HG03432 (cell line): ENCODE results near the gene GABRR3.

Experiments used
- ATAC-seq: cut with Tn5 transposase; IDR thresholded peaks from one replicate; pipeline ENCODE4 v1.9.1; 2021; ENCODE audit warnings: mild to moderate bottlenecking, moderate library complexity; ENCODE audit not compliant: unreplicated experiment

Gene GABRR3

DNA sequence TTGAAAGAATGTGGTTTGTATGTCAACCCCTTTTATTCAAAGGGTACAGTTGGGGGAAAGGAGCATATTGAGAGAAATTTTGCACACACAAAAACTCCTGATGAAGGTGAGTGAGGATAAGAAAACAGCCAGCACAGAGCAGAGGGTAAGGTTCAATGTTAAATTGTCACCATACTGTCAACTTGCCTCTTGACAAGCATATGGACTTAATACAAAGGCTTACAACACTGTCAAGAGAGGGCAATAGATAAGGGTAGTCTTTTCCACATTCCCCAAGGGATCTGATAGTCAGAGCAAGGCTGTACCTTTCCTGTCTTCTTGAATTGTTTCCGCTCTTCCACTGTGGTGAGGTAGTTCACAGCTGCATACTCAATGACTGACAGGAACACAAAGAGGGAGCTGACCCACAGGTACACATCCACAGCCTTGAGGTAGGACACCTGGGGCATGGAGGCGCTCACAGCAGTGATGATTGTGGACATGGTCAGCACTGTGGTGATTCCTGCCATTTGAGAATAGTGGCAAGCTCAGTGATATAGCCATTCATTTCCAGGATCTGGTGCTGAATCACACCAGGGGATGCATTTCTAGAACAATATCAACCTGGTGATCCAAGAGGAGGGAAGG, 42.5 kb downstream of the GABRR3 start:
- ATAC-seq = no peak

GRCh38 chr3:97991293-97991682, 43.8 kb downstream of the GABRR3 start:
- ATAC-seq = no peak

DNA sequence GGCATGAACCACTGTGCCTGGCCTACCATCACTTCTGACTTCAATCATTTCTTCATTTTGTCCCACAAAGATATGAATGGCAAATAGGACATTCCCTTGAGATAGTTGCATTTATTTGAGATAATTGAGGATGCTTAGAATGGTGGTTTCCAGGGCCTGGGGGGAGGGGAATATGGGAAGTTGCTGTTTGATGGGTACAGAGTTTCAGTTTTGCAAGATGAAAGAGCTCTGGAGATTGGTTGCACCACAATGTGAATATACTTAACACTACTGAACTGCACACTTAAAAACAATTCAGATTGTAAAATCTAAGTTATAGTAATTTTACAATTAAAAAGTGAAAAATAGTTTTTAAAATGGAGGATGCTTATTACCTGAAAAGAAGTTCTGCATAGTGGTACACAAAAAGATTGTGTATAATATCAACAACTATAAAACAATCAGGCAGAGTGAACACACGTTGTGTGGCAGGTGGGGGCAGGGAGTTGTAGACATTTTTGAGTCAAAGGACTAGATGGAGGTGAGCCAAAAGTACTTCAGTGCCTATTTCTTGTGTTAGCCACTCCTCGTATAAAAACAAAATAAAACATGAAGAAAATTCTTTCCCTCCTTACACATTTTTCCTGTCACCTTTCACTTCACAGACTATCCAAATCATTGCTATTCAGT, 44.4 kb downstream of the GABRR3 start:
- ATAC-seq = no peak

- no peak for ATAC-seq
These were observed 46.1 kb downstream of the GABRR3 start for GRCh38 chr3:97988784-97989568.

GRCh38 chr3:97987306-97987705, 47.8 kb downstream of the GABRR3 start:
- ATAC-seq = no peak

- ATAC-seq = no peak
These were observed 51.1 kb downstream of the GABRR3 start for GRCh38 chr3:97983933-97984491.

DNA sequence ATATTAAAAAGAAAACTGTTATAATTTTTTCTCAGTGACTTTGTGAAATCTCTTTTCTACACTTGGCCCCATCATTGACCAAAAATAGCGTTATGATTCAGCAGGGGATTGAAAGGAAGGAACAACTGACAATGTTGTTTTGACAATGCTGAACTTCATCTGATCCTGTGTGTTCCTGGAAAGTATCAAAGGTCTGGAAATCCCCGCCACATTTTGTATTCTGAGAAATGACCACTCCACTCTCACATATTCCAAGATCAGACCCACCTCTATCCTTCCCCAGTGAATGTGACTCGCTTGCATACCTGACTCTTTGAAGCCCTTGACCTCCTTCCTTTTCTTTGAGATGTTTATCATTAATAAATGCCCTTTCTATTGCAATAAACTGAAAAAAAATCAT, 53.2 kb downstream of the GABRR3 start:
- no peak for ATAC-seq

- ATAC-seq = no peak
These were observed 55.5 kb downstream of the GABRR3 start for GRCh38 chr3:97979610-97980009.

DNA sequence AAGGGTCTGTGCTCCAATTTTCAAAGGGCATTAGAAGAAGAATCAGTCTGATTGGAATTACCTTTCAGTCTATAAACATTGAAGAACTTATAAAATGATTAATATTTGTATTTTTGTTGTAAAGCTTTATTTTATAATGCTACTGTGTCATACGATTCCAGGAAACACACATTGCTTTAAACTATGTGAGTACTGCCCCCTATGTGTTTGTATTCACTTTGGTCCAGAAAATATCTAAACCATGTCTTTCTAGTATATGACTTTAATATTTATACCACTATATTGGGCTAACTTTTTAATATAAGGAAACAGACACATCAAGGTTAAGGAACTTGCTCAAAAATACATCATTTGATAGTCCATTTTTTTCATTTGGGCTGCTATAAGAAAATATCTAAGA, 59.6 kb downstream of the GABRR3 start:
- no peak for ATAC-seq

GRCh38 chr3:97974996-97975395, 60.1 kb downstream of the GABRR3 start:
- no peak for ATAC-seq

DNA sequence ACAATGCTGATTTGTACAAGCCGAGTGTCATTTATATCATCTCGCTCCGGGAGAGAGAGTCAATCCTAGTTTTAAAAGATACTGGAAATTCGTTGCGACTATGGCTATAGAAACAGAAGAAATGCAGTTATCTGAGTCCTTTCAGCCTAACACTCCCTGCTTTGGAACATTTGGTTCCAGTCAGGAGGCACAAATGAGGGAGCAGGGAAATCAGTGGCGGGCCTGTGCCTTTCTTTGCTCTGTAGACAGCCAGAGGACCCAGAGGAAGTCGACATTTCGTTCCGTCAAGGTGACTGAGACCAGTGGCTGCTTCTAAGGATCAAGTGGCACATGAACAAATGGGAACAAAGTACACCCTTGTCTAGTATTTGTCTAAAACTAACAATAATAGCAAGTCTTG, 62.1 kb downstream of the GABRR3 start:
- ATAC-seq = no peak

DNA sequence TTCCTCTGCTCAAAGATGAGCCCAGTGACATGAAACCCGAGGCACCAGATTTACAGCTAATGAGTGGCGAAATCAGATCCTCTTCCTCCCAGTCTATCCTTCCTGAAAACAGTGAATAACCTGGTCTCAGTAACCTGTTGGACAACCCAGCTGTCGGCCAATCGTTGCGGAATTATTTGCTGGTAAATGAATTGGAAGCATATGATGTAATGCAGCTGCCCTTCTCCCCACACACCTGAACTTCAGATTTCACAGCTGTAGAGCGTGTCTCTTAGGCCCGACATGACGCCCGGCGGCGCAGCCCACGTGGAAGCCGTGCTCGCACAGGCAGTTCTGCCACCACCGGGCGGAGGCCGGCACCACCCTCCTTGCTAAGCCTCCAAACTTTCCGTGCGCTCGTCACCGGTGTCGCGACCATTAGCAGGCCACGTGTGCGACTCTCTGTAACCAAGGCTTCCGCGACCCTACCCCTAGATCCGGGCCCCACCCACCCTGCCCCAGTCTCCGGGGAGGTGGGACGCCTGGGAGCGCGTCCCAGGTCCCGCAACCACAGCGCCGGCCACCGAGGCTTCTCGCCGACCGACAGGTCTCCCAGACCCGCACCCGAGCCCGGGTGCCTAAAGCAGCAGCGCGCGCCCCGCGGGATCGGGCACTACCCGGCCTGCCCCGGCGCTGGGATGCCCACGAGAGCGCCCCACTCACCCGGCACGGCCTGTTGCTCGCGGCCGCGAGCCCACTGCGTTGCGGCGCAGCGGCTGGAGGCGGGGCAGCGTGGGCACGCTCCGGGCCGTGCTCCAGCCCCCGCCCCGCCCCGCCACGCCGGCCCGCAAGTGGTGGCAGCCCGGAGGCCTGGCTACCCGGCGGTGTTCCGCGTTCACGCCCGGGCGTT, 63.2 kb downstream of the GABRR3 start, which contains the start of gene RIOX2:
Gene RIOX2, minus strand, starts transcription at position 753 of the 889 bp plus-strand sequence. CDS start 4,838 bp downstream, outside the sequence.
- ATAC-seq = peak; percentile 92

DNA sequence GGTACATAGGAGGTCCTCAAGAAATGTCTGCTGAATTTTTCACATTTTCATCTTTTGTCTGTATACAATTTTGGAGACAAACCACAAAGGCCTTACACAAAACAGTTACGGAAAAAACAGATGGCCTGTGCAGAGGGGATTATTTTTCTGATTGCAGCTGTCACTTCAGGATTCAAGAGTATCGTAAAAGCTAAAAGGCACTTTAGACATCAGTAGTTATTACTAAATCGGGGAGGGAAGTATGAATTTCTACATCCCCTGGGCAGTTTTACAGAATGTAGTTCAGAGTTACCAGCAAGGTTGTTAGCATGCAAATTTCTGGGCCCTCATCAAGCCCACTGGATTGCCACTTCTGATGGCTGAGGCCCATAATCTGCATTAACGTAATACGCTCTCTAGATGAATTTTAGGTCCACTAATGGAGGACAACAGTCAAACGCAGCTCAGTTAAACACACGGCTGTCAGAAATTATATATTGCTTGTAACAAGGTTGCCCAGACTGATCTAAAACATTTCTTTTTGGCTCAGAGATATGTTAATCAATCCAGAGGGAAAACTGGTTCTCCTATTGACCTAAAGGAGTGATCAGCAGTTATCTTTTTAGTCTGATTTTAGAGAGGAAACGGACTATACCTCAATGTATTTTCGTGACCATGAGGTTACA, 64.0 kb downstream of the GABRR3 start:
- ATAC-seq = no peak

DNA sequence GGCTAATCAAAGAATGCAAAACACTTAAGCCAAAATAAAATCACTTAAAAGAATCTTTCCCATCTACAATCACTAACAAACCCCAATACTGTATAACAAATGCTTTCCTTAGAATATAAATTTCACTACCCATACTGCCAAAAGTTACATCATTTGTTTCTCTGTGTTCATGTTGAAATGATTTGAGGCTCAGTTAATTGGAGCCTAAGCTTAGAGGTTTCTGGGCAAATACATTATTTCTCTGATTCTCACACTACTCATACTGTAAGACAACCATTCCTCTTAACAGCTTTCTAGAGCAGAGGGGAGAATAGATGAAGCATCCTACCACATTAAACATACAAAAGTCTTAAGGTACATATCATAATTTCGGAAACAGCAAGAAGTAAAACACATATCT, 65.0 kb downstream of the GABRR3 start:
- ATAC-seq = no peak

- ATAC-seq = no peak
These were observed 65.6 kb downstream of the GABRR3 start for GRCh38 chr3:97969541-97969940.

DNA sequence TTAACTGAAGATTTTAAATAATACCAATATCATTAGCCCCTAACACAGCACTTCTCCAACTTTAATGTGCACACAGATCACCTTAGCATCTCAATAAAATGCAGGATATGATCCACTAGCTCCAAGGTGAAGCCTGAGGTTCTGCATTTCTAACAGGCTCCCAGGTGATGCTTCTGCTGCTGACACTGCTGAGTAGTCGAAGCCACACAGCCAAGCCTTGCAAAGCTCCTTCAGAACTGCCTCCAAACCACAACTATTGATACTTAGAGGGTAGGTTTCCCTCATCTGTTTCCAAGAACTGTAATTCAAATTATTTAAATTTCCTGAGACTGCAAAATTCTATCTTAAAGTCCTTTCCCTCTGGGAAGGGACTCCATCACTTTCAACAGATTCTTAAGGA, 66.7 kb downstream of the GABRR3 start:
- no peak for ATAC-seq

- no peak for ATAC-seq
These were observed 67.1 kb downstream of the GABRR3 start for GRCh38 chr3:97967966-97968365.

DNA sequence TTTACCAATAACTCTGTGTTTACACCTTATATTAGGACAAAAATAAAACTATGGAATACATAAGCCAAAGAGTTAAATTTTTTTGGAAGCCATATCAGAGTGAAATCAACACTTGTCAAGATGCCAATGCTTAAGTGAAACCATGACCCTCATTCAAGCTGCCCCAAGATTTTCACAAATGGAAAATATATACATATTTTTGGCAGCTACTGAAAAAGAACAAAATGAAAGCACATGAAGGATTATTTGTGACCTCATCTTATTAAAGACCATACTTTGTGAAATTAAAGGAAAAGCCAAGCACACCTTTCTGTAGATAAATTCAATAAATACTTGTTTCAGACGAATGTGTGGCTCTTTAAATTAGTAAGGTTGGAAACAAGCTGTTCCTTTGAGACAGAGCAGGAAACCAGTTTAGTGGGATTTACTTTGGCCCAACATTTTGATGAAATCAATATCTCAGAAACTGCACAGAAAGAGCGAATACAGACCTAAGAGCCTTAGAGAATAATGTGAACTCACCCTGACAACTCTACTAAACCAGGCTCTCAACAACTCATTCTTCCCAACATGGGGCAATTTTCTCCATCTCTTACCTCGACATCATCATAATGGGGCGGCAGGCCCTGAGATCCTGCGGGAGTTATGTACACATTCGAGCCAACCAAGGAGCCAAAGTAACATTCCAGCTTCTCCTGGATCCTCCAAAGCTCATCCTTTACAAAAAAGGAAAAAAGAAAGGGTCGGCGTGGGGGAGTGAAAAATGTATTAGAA, 73.9 kb downstream of the GABRR3 start:
- no peak for ATAC-seq

DNA sequence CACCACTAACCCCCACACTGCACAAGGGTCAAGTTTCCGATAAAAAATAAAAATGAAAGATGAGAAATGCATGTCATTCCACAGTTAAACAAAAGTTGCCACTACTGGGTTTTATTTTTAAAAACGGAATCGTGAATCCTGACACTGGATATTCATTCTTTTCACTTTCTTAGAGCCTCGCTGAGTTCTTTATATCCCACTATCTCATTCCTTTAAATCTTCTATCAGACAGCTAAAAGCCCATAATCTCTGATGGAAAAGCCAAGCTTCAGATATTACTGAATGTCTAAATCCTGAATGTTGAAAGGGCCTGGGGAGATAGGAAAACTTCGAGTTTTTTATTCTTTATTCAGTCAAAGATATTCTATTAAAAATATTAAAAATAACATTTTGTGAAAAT, 74.6 kb downstream of the GABRR3 start:
- no peak for ATAC-seq
